ENCODE results near the gene CCDC51. TPM values are rescaled to one million over a fixed set of nuclear protein-coding genes. Genes with fewer than 3 reads are reported as not detected.
"Not testable (repeated sequence)": the region's sequence is repeated elsewhere in the genome, so short reads cannot be mapped to it uniquely, and the experiment has no call there.

Gene CCDC51
- total RNA-seq, 1 donor from 2014 or later = 24.4 TPM

GRCh38 chr3:48407542-48408099 is 32.3 kb downstream of the CCDC51 start:
- no peaks in the 10 kb centered on the region for H3K9me3 Mint-ChIP-seq
- H3K4me3 Mint-ChIP-seq = no peak overlapping the region
- H3K4me1 Mint-ChIP-seq = no peaks in the 10 kb centered on the region
- DNase-seq = no peak
- no peaks in the 10 kb centered on the region for H3K36me3 Mint-ChIP-seq (ENCODE audit: low read depth)
- H3K27ac Mint-ChIP-seq = no peak overlapping the region
- H3K27me3 Mint-ChIP-seq = no peaks in the 10 kb centered on the region
- intact Hi-C loops (cut with micrococcal nuclease) = loop anchor here (10.0 kb wide), 1 partner anchor 133 kb away; no protein-coding TSS in a partner anchor

DNA sequence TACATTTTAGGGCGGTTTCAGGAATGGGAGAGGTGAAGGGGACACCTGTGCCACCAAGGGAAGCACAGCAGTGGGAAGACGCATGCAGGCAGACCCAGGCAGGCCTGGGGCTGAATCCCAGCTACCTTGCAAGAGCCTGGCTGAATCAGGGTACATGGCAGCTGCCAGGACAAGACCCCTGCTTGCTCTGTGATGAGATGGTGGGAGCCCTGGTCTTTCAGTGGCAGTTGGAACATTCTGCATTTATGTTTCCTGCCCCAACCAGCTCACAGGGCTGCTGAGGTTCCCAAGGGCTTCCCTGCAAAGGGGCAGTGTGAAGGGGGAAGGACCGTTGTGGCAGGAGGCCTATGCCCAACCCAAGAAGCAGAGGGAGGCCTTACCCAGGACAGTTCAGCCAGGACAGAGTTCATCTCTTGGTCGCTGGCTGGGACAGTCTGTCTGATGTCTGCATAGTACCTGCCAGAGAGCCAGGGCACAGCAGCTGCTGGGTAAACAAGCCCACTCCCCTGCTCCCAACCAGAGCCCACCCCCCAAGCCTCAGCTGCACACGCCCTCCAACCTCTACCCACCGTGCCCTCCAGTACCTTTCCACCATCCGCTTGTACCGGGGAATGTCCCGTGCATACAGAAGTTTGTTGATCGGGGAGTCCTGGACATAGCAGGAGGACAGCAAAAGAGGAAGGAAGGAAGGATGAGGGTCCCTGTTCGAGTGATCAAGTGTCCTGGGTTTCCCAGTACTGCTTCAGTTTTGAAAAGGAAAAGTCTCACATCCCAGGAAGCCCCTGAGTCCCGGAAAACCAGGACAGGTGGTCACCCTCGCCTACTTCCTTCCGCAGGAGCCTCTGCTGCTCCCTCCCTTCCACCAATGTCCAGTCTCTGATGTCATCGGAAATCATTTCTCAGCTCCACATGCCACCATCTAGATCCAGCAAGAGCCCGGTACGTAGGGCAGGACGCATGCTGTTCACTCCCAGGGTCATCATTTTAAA is 33.2 kb downstream of the CCDC51 start:
- no peaks in the 10 kb centered on the region for H3K4me1 Mint-ChIP-seq
- H3K27ac Mint-ChIP-seq = no peak overlapping the region
- no peaks in the 10 kb centered on the region for H3K9me3 Mint-ChIP-seq
- H3K36me3 Mint-ChIP-seq (ENCODE audit: low read depth) = no peaks in the 10 kb centered on the region
- DNase-seq = no peak
- H3K27me3 Mint-ChIP-seq = no peaks in the 10 kb centered on the region
- intact Hi-C loops (cut with micrococcal nuclease) = loop anchor here (10.0 kb wide), 1 partner anchor 132 kb away; no protein-coding TSS in a partner anchor
- no peak overlapping the region for H3K4me3 Mint-ChIP-seq

GRCh38 chr3:48405971-48406370 is 33.9 kb downstream of the CCDC51 start:
- no peaks in the 10 kb centered on the region for H3K27me3 Mint-ChIP-seq
- no peak for DNase-seq
- no peak overlapping the region for H3K27ac Mint-ChIP-seq
- no peaks in the 10 kb centered on the region for H3K9me3 Mint-ChIP-seq
- peaks cover 1% of the 10 kb centered on the region for H3K4me1 Mint-ChIP-seq
- H3K36me3 Mint-ChIP-seq (ENCODE audit: low read depth) = no peaks in the 10 kb centered on the region
- H3K4me3 Mint-ChIP-seq = no peak overlapping the region
- intact Hi-C loops (cut with micrococcal nuclease) = loop anchor here (10.0 kb wide), 1 partner anchor 131 kb away; no protein-coding TSS in a partner anchor

DNA sequence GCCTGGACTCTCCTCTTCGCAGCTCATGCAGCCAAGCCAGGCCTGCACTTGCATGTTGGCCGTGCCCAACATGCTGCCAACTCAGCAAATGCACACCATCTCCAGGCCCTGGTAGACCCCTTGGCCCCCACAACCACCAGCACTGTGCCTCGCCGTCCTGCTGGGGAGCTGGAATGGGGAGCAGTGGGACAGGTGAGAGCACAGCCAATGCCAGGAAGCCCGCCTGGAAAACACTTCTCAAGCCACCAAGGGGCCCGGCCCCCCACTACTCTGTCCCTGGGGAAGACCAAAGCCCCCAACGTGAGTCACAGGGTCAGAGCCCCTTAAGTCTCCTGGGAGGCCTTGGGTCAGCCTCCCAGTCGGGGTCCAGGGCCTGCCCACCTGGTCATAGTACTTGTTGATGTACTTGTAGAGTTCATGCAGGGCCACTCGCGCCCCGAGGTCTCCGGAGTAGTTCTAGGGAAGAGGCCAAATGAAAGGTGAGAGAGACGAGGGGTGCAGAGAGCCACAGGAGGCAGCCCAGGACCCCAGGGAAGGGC is 34.5 kb downstream of the CCDC51 start:
- H3K27me3 Mint-ChIP-seq = peaks cover 2% of the 10 kb centered on the region
- H3K36me3 Mint-ChIP-seq (ENCODE audit: low read depth) = no peaks in the 10 kb centered on the region
- no peak overlapping the region for H3K4me3 Mint-ChIP-seq
- H3K4me1 Mint-ChIP-seq = peaks cover 2% of the 10 kb centered on the region
- no peak overlapping the region for H3K27ac Mint-ChIP-seq
- DNase-seq = no peak
- intact Hi-C loops (cut with micrococcal nuclease) = loop anchor here (10.0 kb wide), 1 partner anchor 131 kb away; no protein-coding TSS in a partner anchor
- H3K9me3 Mint-ChIP-seq = no peaks in the 10 kb centered on the region

DNA sequence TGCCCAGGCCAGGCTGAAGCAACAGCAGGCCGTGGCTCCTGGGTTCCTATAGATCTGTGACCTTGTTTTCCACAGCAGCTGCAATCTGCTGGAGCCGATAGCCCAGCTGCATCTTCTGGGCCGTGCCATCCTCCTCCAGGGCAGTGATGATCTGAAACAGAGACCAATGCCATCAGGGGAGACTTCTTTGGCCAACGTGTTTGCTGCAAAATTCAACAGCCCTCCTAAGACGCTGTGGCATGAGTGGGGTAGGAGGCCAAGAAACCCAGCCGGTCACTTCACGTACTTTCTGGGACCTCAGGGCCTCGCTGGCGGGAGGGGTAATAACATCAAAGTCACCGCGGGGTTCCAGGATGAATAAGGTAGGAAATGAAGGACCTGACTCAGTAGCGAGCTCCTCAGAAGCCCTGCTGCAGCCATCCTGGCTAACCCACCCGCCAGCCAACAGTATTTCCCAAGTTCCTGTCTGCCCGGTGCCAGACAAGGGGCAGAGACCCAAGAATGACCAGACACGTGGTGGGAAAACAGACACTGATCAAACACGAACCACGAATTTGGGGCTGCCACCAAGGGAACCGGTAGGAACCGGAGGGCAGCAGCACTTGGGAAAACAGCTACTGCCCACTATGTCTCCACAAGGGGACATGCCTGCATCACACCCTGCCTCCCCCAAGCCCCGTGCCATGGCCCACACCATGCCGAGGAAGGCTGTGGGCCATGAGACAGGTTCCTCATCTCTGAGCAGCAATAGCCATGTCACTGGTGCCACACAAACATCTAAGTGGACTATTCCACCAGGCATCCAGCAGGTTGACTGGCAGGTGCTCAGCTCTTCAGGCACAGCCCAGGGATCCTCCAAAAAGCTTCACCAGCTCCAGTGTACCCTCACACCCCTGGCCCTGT is 35.2 kb downstream of the CCDC51 start:
- Mint-ChIP-seq H3K4me3 (no peak overlapping the region), H3K27ac (no peak overlapping the region), H3K9me3 (no peaks in the 10 kb centered on the region), H3K27me3 (peaks cover 2% of the 10 kb centered on the region), H3K36me3 (ENCODE audit: low read depth) (no peaks in the 10 kb centered on the region), H3K4me1 (peaks cover 2% of the 10 kb centered on the region)
- DNase-seq = no peak
- intact Hi-C loops (cut with micrococcal nuclease) = loop anchor here (10.0 kb wide), 1 partner anchor 130 kb away; no protein-coding TSS in a partner anchor

- Mint-ChIP-seq H3K27ac (no peak overlapping the region), H3K9me3 (no peaks in the 10 kb centered on the region), H3K4me3 (no peak overlapping the region), H3K27me3 (peaks cover 4% of the 10 kb centered on the region), H3K36me3 (ENCODE audit: low read depth) (no peaks in the 10 kb centered on the region), H3K4me1 (peaks cover 2% of the 10 kb centered on the region)
- intact Hi-C loops (cut with micrococcal nuclease) = loop anchor here (10.0 kb wide), 1 partner anchor 129 kb away; no protein-coding TSS in a partner anchor
- DNase-seq = no peak
These were observed 36.1 kb downstream of the CCDC51 start for GRCh38 chr3:48403533-48404439.

GRCh38 chr3:48402907-48403306 is 37.0 kb downstream of the CCDC51 start:
- H3K4me3 Mint-ChIP-seq = no peak overlapping the region
- intact Hi-C loops (cut with micrococcal nuclease) = loop anchor here (10.0 kb wide), 1 partner anchor 128 kb away; no protein-coding TSS in a partner anchor
- no peaks in the 10 kb centered on the region for H3K9me3 Mint-ChIP-seq
- H3K27me3 Mint-ChIP-seq = peaks cover 4% of the 10 kb centered on the region
- H3K27ac Mint-ChIP-seq = no peak overlapping the region
- no peaks in the 10 kb centered on the region for H3K36me3 Mint-ChIP-seq (ENCODE audit: low read depth)
- no peak for DNase-seq
- peaks cover 2% of the 10 kb centered on the region for H3K4me1 Mint-ChIP-seq

- no peak overlapping the region for H3K4me3 Mint-ChIP-seq
- H3K9me3 Mint-ChIP-seq = no peaks in the 10 kb centered on the region
- H3K27ac Mint-ChIP-seq = no peak overlapping the region
- no peak for DNase-seq
- H3K36me3 Mint-ChIP-seq (ENCODE audit: low read depth) = no peaks in the 10 kb centered on the region
- H3K27me3 Mint-ChIP-seq = peaks cover 4% of the 10 kb centered on the region
- peaks cover 2% of the 10 kb centered on the region for H3K4me1 Mint-ChIP-seq
- intact Hi-C loops (cut with micrococcal nuclease) = loop anchor here (10.0 kb wide), 1 partner anchor 128 kb away; no protein-coding TSS in a partner anchor
These were observed 37.6 kb downstream of the CCDC51 start for GRCh38 chr3:48402281-48402732.

GRCh38 chr3:48401434-48401901 is 38.5 kb downstream of the CCDC51 start:
- H3K27me3 Mint-ChIP-seq; DNase-seq; H3K9me3 Mint-ChIP-seq; H3K27ac Mint-ChIP-seq; H3K4me3 Mint-ChIP-seq; H3K36me3 Mint-ChIP-seq (ENCODE audit: low read depth); H3K4me1 Mint-ChIP-seq: not testable (repeated sequence)
- intact Hi-C loops (cut with micrococcal nuclease) = loop anchor here (1.0 to 10.0 kb wide), 4 partner anchors 35 to 234 kb away; partner anchors contain the start of gene SLC26A6

DNA sequence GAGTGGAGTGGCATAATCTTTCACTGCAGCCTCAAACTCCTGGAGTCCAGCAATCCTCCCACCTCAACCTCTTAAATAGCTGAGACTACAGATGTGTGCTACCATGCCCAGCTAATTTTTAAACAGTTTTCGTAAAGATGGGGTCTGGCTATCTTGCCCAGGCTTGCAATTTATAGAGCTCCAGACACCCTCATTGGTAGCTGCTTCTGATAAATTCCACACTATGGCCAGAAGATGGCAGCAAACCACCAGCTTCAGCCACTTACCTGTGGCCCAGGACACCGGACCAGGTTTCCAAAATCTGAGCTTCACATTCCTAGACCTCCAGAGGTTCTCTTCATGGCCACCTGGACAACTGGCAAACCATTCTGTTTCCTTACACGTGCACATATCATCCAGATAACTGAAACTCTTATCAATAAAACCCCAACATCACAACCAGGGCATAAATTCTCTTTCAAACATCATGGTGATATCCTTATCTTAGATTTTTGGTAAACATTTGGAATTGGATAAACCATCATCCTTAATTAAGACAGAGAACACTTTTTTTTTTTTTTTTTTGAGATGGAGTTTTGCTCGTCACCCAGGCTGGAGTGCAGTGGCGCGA is 39.0 kb downstream of the CCDC51 start:
- Mint-ChIP-seq H3K36me3 (ENCODE audit: low read depth) (no peaks in the 10 kb centered on the region), H3K27me3 (peaks cover 4% of the 10 kb centered on the region), H3K27ac (peak overlapping the region; percentile 51), H3K9me3 (no peaks in the 10 kb centered on the region), H3K4me1 (peaks cover 2% of the 10 kb centered on the region), H3K4me3 (no peak overlapping the region)
- intact Hi-C loops (cut with micrococcal nuclease) = loop anchor here (1.0 to 10.0 kb wide), 4 partner anchors 35 to 234 kb away; partner anchors contain the start of gene SLC26A6
- peak; percentile 89 for DNase-seq

DNA sequence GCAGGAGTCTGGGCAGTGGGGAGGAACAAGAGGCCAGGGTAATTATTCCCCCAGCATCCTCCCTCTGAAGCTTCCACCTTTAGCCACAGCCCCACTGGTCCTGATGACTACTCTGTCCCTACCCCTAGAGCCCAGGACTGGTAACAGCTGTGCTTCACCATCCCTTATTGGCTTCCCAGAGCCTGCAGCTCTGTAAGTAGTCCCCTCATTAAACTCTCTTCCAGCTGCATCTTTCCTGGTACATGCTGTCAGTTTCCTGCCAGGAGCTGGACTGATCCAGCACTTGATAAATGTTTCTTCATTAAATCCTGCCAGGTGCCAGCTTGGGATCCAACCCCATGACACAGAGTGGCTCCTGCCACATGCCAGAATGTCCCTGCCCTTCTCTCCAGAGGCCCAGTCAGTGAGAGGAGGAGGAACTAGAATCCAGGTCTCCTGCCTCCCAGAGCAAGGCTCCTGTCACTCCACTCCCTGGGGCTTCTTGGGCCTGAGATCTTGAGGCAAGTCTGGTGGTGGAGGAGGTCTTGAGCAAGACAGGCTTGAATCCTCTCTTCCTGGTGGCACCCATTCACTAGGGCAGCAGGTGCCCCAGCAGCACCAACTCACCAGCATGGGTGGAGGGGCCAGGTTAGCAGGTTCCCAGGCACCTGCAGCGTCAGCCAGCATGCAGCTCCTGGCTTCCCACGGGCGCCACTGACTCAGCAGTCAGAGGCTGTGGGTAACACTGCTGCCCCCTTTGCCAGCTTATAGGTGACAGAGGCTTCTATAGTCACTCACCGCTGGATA is 40.3 kb downstream of the CCDC51 start:
- intact Hi-C loops (cut with micrococcal nuclease) = loop anchor here (10.0 kb wide), 1 partner anchor 125 kb away; no protein-coding TSS in a partner anchor
- Mint-ChIP-seq H3K36me3 (ENCODE audit: low read depth) (no peaks in the 10 kb centered on the region), H3K27ac (no peak overlapping the region), H3K4me1 (peaks cover 2% of the 10 kb centered on the region), H3K27me3 (peaks cover 10% of the 10 kb centered on the region), H3K4me3 (no peak overlapping the region), H3K9me3 (no peaks in the 10 kb centered on the region)
- DNase-seq = no peak

Data from activated CD4-positive, alpha-beta T cell treated with anti-CD3 and anti-CD28 coated beads, Interleukin-2, amount 10 ng/mL, durations not matched to agents 24 days and 14 days (primary cell).